VCaP (cell line): Measurements from ENCODE around the gene ECSCR.

Experiments
- H3K27ac ChIP-seq: fragments of 450-650 bp; 2 replicates; pipeline ENCODE4 v1.5.1; 2017
- CTCF ChIP-seq: fragments of 450-650 bp; conservative IDR thresholded peaks from 2 replicates; pipeline ENCODE4 v1.5.1; 2017; ENCODE audit warnings: mild to moderate bottlenecking, moderate library complexity

Gene ECSCR

GRCh38 chr5:139468421-139468931 is 5.9 kb upstream of the ECSCR start:
- no peak for TF ChIP-seq CTCF
- H3K27ac ChIP-seq: no peak overlapping the region

GRCh38 chr5:139461698-139462097 is 845 bp downstream of the ECSCR start:
- H3K27ac ChIP-seq: no peak overlapping the region
- TF ChIP-seq CTCF: no peak

- no peak overlapping the region for H3K27ac ChIP-seq
- no peak for TF ChIP-seq CTCF
Measured at GRCh38 chr5:139461176-139461575, 1.4 kb downstream of the ECSCR start.

- no peak overlapping the region for H3K27ac ChIP-seq
- TF ChIP-seq CTCF: no peak
Measured at GRCh38 chr5:139460455-139460854, 2.1 kb downstream of the ECSCR start.

GRCh38 chr5:139459451-139459934 is 3.0 kb downstream of the ECSCR start:
- TF ChIP-seq CTCF: no peak
- no peak overlapping the region for H3K27ac ChIP-seq

GRCh38 chr5:139458580-139459407 is 3.7 kb downstream of the ECSCR start:
- no peak overlapping the region for H3K27ac ChIP-seq
- no peak for TF ChIP-seq CTCF

GRCh38 chr5:139457653-139458306 is 4.8 kb downstream of the ECSCR start:
- no peak for TF ChIP-seq CTCF

More at GRCh38 chr5:139457653-139458306, 4.8 kb downstream of the ECSCR start:
- no peak overlapping the region for H3K27ac ChIP-seq
